H9 (cell line): ENCODE data around the gene PLA2G5. TPM values are rescaled to one million over a fixed set of nuclear protein-coding genes. Genes with fewer than 3 reads are reported as not detected.

Experiments
- DNase-seq: peaks from one replicate; pipeline ENCODE4 v3.0.0-alpha.2; 2017
- H2AFZ ChIP-seq: one replicate; pipeline ENCODE4 v1.6.1; 2013; ENCODE audit warnings: mild to moderate bottlenecking, low read length, control low read depth, moderate library complexity
- H2AK5ac ChIP-seq: 2 replicates; pipeline ENCODE4 v1.6.1; 2013; ENCODE audit warnings: low read length, control low read depth, mixed read lengths; ENCODE audit not compliant: insufficient read length
- H2BK120ac ChIP-seq: one replicate; pipeline ENCODE4 v1.6.1; 2013; ENCODE audit warnings: low read depth, mild to moderate bottlenecking, low read length, control low read depth, inconsistent platforms; ENCODE audit not compliant: poor library complexity, severe bottlenecking
- H2BK12ac ChIP-seq: 2 replicates; pipeline ENCODE4 v1.6.1; 2013; ENCODE audit warnings: low read length, control low read depth, mixed read lengths, low read depth; ENCODE audit not compliant: insufficient read length
- H2BK15ac ChIP-seq: 2 replicates; pipeline ENCODE4 v1.6.1; 2013; ENCODE audit warnings: low read depth, low read length, control low read depth
- H2BK20ac ChIP-seq: one replicate; pipeline ENCODE4 v1.6.1; 2013; ENCODE audit warnings: low read depth, mild to moderate bottlenecking, low read length, control low read depth, inconsistent platforms; ENCODE audit not compliant: poor library complexity, severe bottlenecking
- H2BK5ac ChIP-seq: 2 replicates; pipeline ENCODE4 v1.6.1; 2013; ENCODE audit warnings: low read length, control low read depth, mixed read lengths; ENCODE audit not compliant: insufficient read length
- H3K14ac ChIP-seq: 2 replicates; pipeline ENCODE4 v1.6.1; 2013; ENCODE audit warnings: low read length, control low read depth; ENCODE audit not compliant: insufficient read depth
- H3K18ac ChIP-seq: 2 replicates; pipeline ENCODE4 v1.6.1; 2013; ENCODE audit warnings: low read depth, mild to moderate bottlenecking, mixed read lengths, low read length, control low read depth; ENCODE audit not compliant: insufficient read length
- H3K23ac ChIP-seq: 2 replicates; pipeline ENCODE4 v1.6.1; 2013; ENCODE audit warnings: low read length, control low read depth, mixed read lengths, low read depth; ENCODE audit not compliant: insufficient read length
- H3K23me2 ChIP-seq: 2 replicates; pipeline ENCODE4 v1.6.1; 2013; ENCODE audit warnings: low read depth, mild to moderate bottlenecking, mixed read lengths, low read length, control low read depth; ENCODE audit not compliant: insufficient read length, poor library complexity, severe bottlenecking
- H3K27ac ChIP-seq: 2 replicates; pipeline ENCODE4 v1.5.1; 2013; ENCODE audit warnings: low read length, control low read depth, mixed read lengths, low read depth; ENCODE audit not compliant: insufficient read length
- H3K27me3 ChIP-seq: 2 replicates; pipeline ENCODE4 v1.6.1; 2013; ENCODE audit warnings: low read length, control low read depth, inconsistent platforms; ENCODE audit not compliant: insufficient read depth
- H3K4ac ChIP-seq: 2 replicates; pipeline ENCODE4 v1.6.1; 2013; ENCODE audit warnings: low read depth, mild to moderate bottlenecking, control low read depth, inconsistent platforms, low read length, moderate library complexity
- H3K4me1 ChIP-seq: 2 replicates; pipeline ENCODE4 v1.6.1; 2013; ENCODE audit warnings: low read length, control low read depth, inconsistent platforms; ENCODE audit not compliant: insufficient read depth
- H3K4me2 ChIP-seq: 2 replicates; pipeline ENCODE4 v1.6.1; 2013; ENCODE audit warnings: low read length, control low read depth, mixed read lengths; ENCODE audit not compliant: insufficient read length, insufficient read depth
- H3K56ac ChIP-seq: 2 replicates; pipeline ENCODE4 v1.6.1; 2013; ENCODE audit warnings: low read depth, mild to moderate bottlenecking, mixed read lengths, low read length, control low read depth; ENCODE audit not compliant: insufficient read length
- H3K79me1 ChIP-seq: 2 replicates; pipeline ENCODE4 v1.6.1; 2013; ENCODE audit warnings: low read depth, mild to moderate bottlenecking, moderate library complexity, low read length, control low read depth, inconsistent platforms; ENCODE audit not compliant: insufficient read depth, poor library complexity, severe bottlenecking
- H3K79me2 ChIP-seq: 2 replicates; pipeline ENCODE4 v1.6.1; 2013; ENCODE audit warnings: low read length, control low read depth, inconsistent platforms; ENCODE audit not compliant: insufficient read depth
- H3K9ac ChIP-seq: 2 replicates; pipeline ENCODE4 v1.6.1; 2013; ENCODE audit warnings: low read length, control low read depth, mixed read lengths; ENCODE audit not compliant: insufficient read length; ENCODE audit errors: extremely low read depth
- H3K9me3 ChIP-seq: one replicate; pipeline ENCODE4 v1.6.1; 2013; ENCODE audit warnings: low read depth, low read length, inconsistent platforms; ENCODE audit not compliant: control insufficient read depth
- H3T11ph ChIP-seq: one replicate; pipeline ENCODE4 v1.6.1; 2013; ENCODE audit warnings: mild to moderate bottlenecking, low read length, control low read depth, inconsistent platforms
- H4K20me1 ChIP-seq: one replicate; pipeline ENCODE4 v1.6.1; 2013; ENCODE audit not compliant: control insufficient read depth, insufficient read length, insufficient read depth
- H4K5ac ChIP-seq: 2 replicates; pipeline ENCODE4 v1.6.1; 2013; ENCODE audit warnings: low read depth, mild to moderate bottlenecking, mixed read lengths, low read length, control low read depth; ENCODE audit not compliant: insufficient read length
- H4K8ac ChIP-seq: replicated peaks from 2 replicates; pipeline ENCODE4 v1.6.1; 2013; ENCODE audit warnings: low read length, control low read depth, mixed read lengths, low read depth; ENCODE audit not compliant: insufficient read length
- H4K91ac ChIP-seq: 2 replicates; pipeline ENCODE4 v1.6.1; 2013; ENCODE audit warnings: low read depth, mild to moderate bottlenecking, moderate library complexity, mixed read lengths, low read length, control low read depth; ENCODE audit not compliant: insufficient read length
- H3K27ac Mint-ChIP-seq, 3 experiments: 2 replicates in 2 of 3; 3 replicates in 1 of 3; pipeline ENCODE4 v1.8.0; 2020 to 2021; ENCODE audit warnings: mixed read lengths in 3 of 3, mild to moderate bottlenecking in 1 of 3, moderate library complexity in 1 of 3
- H3K27me3 Mint-ChIP-seq: 2 replicates; pipeline ENCODE4 v1.8.0; 2021; ENCODE audit warnings: low read depth, mild to moderate bottlenecking, moderate library complexity, mixed read lengths
- H3K36me3 Mint-ChIP-seq, 3 experiments: 2 replicates in 2 of 3; 3 replicates in 1 of 3; pipeline ENCODE4 v1.8.0; 2020 to 2021; ENCODE audit warnings: low read depth in 3 of 3, mixed read lengths in 3 of 3; ENCODE audit not compliant: insufficient read depth in 1 of 3
- H3K4me1 Mint-ChIP-seq, 2 experiments: 2 replicates each; pipeline ENCODE4 v1.8.0; 2020; ENCODE audit warnings: mixed read lengths in 2 of 2
- H3K4me3 Mint-ChIP-seq, 2 experiments: 2 replicates in 1 of 2; 3 replicates in 1 of 2; pipeline ENCODE4 v1.8.0; 2020 to 2021; ENCODE audit warnings: mild to moderate bottlenecking in 2 of 2, mixed read lengths in 2 of 2, moderate library complexity in 1 of 2
- H3K9me3 Mint-ChIP-seq, 2 experiments: 2 replicates in 1 of 2; 3 replicates in 1 of 2; pipeline ENCODE4 v1.8.0; 2020; ENCODE audit warnings: mild to moderate bottlenecking in 2 of 2, mixed read lengths in 2 of 2, moderate library complexity in 1 of 2
- WGBS: extraction: QIAGEN DNeasy Blood & Tissue Kit; methylation state at CpG from one replicate; pipeline ENCODE4 v1.1.7; 2013; ENCODE audit warnings: missing lambda C conversion rate, low lambda C conversion rate, mixed read lengths; ENCODE audit not compliant: insufficient read length; ENCODE audit errors: extremely low coverage; 5-methylcytosine and 5-hydroxymethylcytosine counted together
- total RNA-seq: library from RNA; stranded (reverse); gene quantifications from 2 replicates; pipeline ENCODE4 v1.2.1, GENCODE V29; 2021
- TF ChIP-seq, protein P1 (sequence below): fragments of 200-600 bp; sonication (generic); conservative IDR thresholded peaks from 3 replicates; pipeline ENCODE4 v1.8.0; 2021; ENCODE audit warnings: antibody characterized with exemption, mild to moderate bottlenecking

The PLA2G5 gene
- total RNA-seq, 1 experiment from 2014 or later: not detected

- no peak overlapping the region for H2AFZ ChIP-seq
- no peak overlapping the region for H2BK120ac ChIP-seq
- DNase-seq: no peak
- no peak overlapping the region for H3K56ac ChIP-seq
- H3K4me3 Mint-ChIP-seq: no peak overlapping the region
- H4K20me1 ChIP-seq: no peaks in the 10 kb centered on the region
- no peak overlapping the region for H3K18ac ChIP-seq
- H3K4ac ChIP-seq: no peak overlapping the region
- H3K14ac ChIP-seq: no peak overlapping the region; the same call in 1 of the 2 replicates
- no CpG with 5 or more reads among the region's 8 CpGs for WGBS
- no peaks in the 10 kb centered on the region for H3K4me1 ChIP-seq
- no peaks in the 10 kb centered on the region for H3K27me3 ChIP-seq
- H2BK12ac ChIP-seq: no peak overlapping the region
- H4K5ac ChIP-seq: no peak overlapping the region
- no peak overlapping the region for H2AK5ac ChIP-seq
- no peak overlapping the region for H4K91ac ChIP-seq
- H3T11ph ChIP-seq: no peak overlapping the region
- H3K23me2 ChIP-seq: no peaks in the 10 kb centered on the region
- no peak overlapping the region for H3K9ac ChIP-seq
- no peak overlapping the region for H3K27ac Mint-ChIP-seq
- H2BK15ac ChIP-seq: no peak overlapping the region
- H3K36me3 Mint-ChIP-seq: no peaks in the 10 kb centered on the region; a peak in 1 of 7 replicates
- no peaks in the 10 kb centered on the region for H3K79me2 ChIP-seq
- H4K8ac ChIP-seq: no peak overlapping the region
- no peak overlapping the region for H3K4me2 ChIP-seq
- H3K23ac ChIP-seq: no peak overlapping the region
- H3K79me1 ChIP-seq: no peaks in the 10 kb centered on the region
- peaks cover 0 to 2% of the 10 kb centered on the region in 2 experiments; a peak in 1 of 5 replicates for H3K9me3 Mint-ChIP-seq
- TF ChIP-seq, protein P1, sequence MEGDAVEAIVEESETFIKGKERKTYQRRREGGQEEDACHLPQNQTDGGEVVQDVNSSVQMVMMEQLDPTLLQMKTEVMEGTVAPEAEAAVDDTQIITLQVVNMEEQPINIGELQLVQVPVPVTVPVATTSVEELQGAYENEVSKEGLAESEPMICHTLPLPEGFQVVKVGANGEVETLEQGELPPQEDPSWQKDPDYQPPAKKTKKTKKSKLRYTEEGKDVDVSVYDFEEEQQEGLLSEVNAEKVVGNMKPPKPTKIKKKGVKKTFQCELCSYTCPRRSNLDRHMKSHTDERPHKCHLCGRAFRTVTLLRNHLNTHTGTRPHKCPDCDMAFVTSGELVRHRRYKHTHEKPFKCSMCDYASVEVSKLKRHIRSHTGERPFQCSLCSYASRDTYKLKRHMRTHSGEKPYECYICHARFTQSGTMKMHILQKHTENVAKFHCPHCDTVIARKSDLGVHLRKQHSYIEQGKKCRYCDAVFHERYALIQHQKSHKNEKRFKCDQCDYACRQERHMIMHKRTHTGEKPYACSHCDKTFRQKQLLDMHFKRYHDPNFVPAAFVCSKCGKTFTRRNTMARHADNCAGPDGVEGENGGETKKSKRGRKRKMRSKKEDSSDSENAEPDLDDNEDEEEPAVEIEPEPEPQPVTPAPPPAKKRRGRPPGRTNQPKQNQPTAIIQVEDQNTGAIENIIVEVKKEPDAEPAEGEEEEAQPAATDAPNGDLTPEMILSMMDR: no peak
- no peak overlapping the region for H3K27ac ChIP-seq
- H3K27me3 Mint-ChIP-seq: peaks cover 8% of the 10 kb centered on the region
- H3K9me3 ChIP-seq: no peaks in the 10 kb centered on the region
- H3K4me1 Mint-ChIP-seq: peaks cover 6 to 9% of the 10 kb centered on the region in 2 experiments
- H2BK5ac ChIP-seq: no peak overlapping the region
- H2BK20ac ChIP-seq: no peak overlapping the region
Measured at GRCh38 chr1:20081353-20081810, 11.4 kb downstream of the PLA2G5 start.
